ENCODE data around the gene TSPAN10. TPM values are rescaled to one million over a fixed set of nuclear protein-coding genes. Genes with fewer than 3 reads are reported as not detected.

The TSPAN10 gene
- total RNA-seq, 1 experiment from 2014 or later = 1.2 TPM

GRCh38 chr17:81590121-81590520 lies 46.9 kb upstream of the TSPAN10 start:
- no peak for TF ChIP-seq CTCF (conservative IDR thresholded peaks at IDR 0.05)
- Histone ChIP-seq H4K20me1 (ENCODE audit: control insufficient read depth, insufficient read depth, insufficient read length) (no peaks in the 10 kb centered on the region), H3K9ac (ENCODE audit: extremely low read depth, insufficient read length, low read length) (no peak overlapping the region), H3K27ac (ENCODE audit: insufficient read length, low read depth, low read length) (no peak overlapping the region), H2AFZ (ENCODE audit: low read length) (no peak overlapping the region), H3K14ac (ENCODE audit: insufficient read depth, low read length) (no peak overlapping the region; the same call in 1 of the 2 replicates), H3K23me2 (ENCODE audit: insufficient read length, low read depth, low read length, poor library complexity, severe bottlenecking) (no peaks in the 10 kb centered on the region), H3K56ac (ENCODE audit: insufficient read length, low read depth, low read length) (no peak overlapping the region), H4K91ac (ENCODE audit: insufficient read length, low read depth, low read length) (no peak overlapping the region), H2AK5ac (ENCODE audit: insufficient read length, low read length) (no peak overlapping the region), H3K79me1 (ENCODE audit: insufficient read depth, low read depth, low read length, poor library complexity, severe bottlenecking) (no peaks in the 10 kb centered on the region), H2BK20ac (ENCODE audit: low read depth, low read length, poor library complexity, severe bottlenecking) (no peak overlapping the region), H3K79me2 (ENCODE audit: insufficient read depth, low read length) (no peaks in the 10 kb centered on the region), H3K23ac (ENCODE audit: insufficient read length, low read depth, low read length) (no peak overlapping the region), H2BK5ac (ENCODE audit: insufficient read length, low read length) (no peak overlapping the region), H3K27me3 (ENCODE audit: insufficient read depth, low read length) (no peaks in the 10 kb centered on the region), H4K5ac (ENCODE audit: insufficient read length, low read depth, low read length) (no peak overlapping the region), H4K8ac (replicated peaks; ENCODE audit: insufficient read length, low read depth, low read length) (no peak overlapping the region), H3K9me3 (ENCODE audit: control insufficient read depth, low read depth, low read length) (no peaks in the 10 kb centered on the region), H3K4me1 (ENCODE audit: insufficient read depth, low read length) (no peaks in the 10 kb centered on the region), H2BK12ac (ENCODE audit: insufficient read length, low read depth, low read length) (no peak overlapping the region), H3T11ph (ENCODE audit: low read length) (no peak overlapping the region), H3K4me2 (ENCODE audit: insufficient read depth, insufficient read length, low read length) (no peak overlapping the region), H3K4ac (ENCODE audit: low read depth, low read length) (no peak overlapping the region), H2BK15ac (ENCODE audit: low read depth, low read length) (no peak overlapping the region), H2BK120ac (ENCODE audit: low read depth, low read length, poor library complexity, severe bottlenecking) (no peak overlapping the region), H3K18ac (ENCODE audit: insufficient read length, low read depth, low read length) (no peak overlapping the region)
- Mint-ChIP-seq H3K9me3 (no peaks in the 10 kb centered on the region), H3K4me1 (no peaks in the 10 kb centered on the region), H3K27me3 (ENCODE audit: low read depth) (no peaks in the 10 kb centered on the region), H3K27ac (no peak overlapping the region; a peak in 1 of 7 replicates), H3K4me3 (no peak overlapping the region), H3K36me3 (ENCODE audit: insufficient read depth in 1 of 3, low read depth in 3 of 3) (peaks cover 49 to 82% (median 82%) of the 10 kb centered on the region in 3 experiments)
- no CpG with 5 or more reads among the region's 8 CpGs for WGBS (ENCODE audit: extremely low coverage, insufficient read length, low lambda C conversion rate)
- no peak for DNase-seq

Measured in H9 (cell line).